ENCODE measurements around the gene NFYB.
"Not testable (repeated sequence)": the region's sequence is repeated elsewhere in the genome, so short reads cannot be mapped to it uniquely, and the experiment has no call there.

NFYB gene

GRCh38 chr12:104121001-104121400 is 17.0 kb downstream of the NFYB start:
- DNase-seq: no peak
- H3K9me3 Mint-ChIP-seq: no peaks in the 10 kb centered on the region
- H3K4me3 Mint-ChIP-seq: no peak overlapping the region
- peaks cover 56% of the 10 kb centered on the region for H3K36me3 Mint-ChIP-seq (ENCODE audit: low read depth)
- no peak overlapping the region for H3K27ac Mint-ChIP-seq
- H3K27me3 Mint-ChIP-seq (ENCODE audit: low read depth, poor library complexity): no peaks in the 10 kb centered on the region
- no peaks in the 10 kb centered on the region for H3K4me1 Mint-ChIP-seq
- TF ChIP-seq CTCF (IDR thresholded peaks at IDR 0.05): no peak

- peaks cover 24% of the 10 kb centered on the region for H3K36me3 Mint-ChIP-seq (ENCODE audit: low read depth)
- no peaks in the 10 kb centered on the region for H3K27me3 Mint-ChIP-seq (ENCODE audit: low read depth, poor library complexity)
- no peaks in the 10 kb centered on the region for H3K9me3 Mint-ChIP-seq
- no peaks in the 10 kb centered on the region for H3K4me1 Mint-ChIP-seq
- TF ChIP-seq CTCF (IDR thresholded peaks at IDR 0.05): no peak
- no peak for DNase-seq
- H3K4me3 Mint-ChIP-seq: no peak overlapping the region
- H3K27ac Mint-ChIP-seq: peak overlapping the region; percentile 92
Measured at GRCh38 chr12:104115587-104115975, 22.4 kb downstream of the NFYB start.

- not testable (repeated sequence) for H3K4me3 Mint-ChIP-seq; H3K9me3 Mint-ChIP-seq; H3K27me3 Mint-ChIP-seq (ENCODE audit: low read depth, poor library complexity); H3K27ac Mint-ChIP-seq; DNase-seq; H3K4me1 Mint-ChIP-seq
- peaks cover 19% of the 10 kb centered on the region for H3K36me3 Mint-ChIP-seq (ENCODE audit: low read depth)
Measured at GRCh38 chr12:104114834-104115586, 23.0 kb downstream of the NFYB start.

- no peak for DNase-seq
- TF ChIP-seq CTCF (IDR thresholded peaks at IDR 0.05): no peak
- Mint-ChIP-seq H3K4me1 (no peaks in the 10 kb centered on the region), H3K27me3 (ENCODE audit: low read depth, poor library complexity) (no peaks in the 10 kb centered on the region), H3K9me3 (no peaks in the 10 kb centered on the region), H3K4me3 (no peak overlapping the region), H3K36me3 (ENCODE audit: low read depth) (no peaks in the 10 kb centered on the region), H3K27ac (no peak overlapping the region)
Measured at GRCh38 chr12:104109446-104110271, 28.4 kb downstream of the NFYB start.

- DNase-seq: peak; percentile 89
- H3K27me3 Mint-ChIP-seq (ENCODE audit: low read depth, poor library complexity): no peaks in the 10 kb centered on the region
- H3K4me1 Mint-ChIP-seq: no peaks in the 10 kb centered on the region
Measured at GRCh38 chr12:104108755-104109445, 29.1 kb downstream of the NFYB start.

More at GRCh38 chr12:104108755-104109445, 29.1 kb downstream of the NFYB start:
- no peak overlapping the region for H3K27ac Mint-ChIP-seq
- no peaks in the 10 kb centered on the region for H3K36me3 Mint-ChIP-seq (ENCODE audit: low read depth)
- no peak overlapping the region for H3K4me3 Mint-ChIP-seq
- peak; percentile 84 for TF ChIP-seq CTCF (IDR thresholded peaks at IDR 0.05)
- H3K9me3 Mint-ChIP-seq: no peaks in the 10 kb centered on the region
